Left cardiac atrium (tissue), 4 donors: ENCODE results near the gene ARL13A. TPM values are rescaled to one million over a fixed set of nuclear protein-coding genes. Genes with fewer than 3 reads are reported as not detected.
A peak's percentile ranks its signal among the peaks of the same experiment; 100 is the strongest.

Experiments
- ATAC-seq, 2 donors: fragments of 200-7000 bp; cut with Tn5 transposase; one replicate each; pipeline ENCODE4 v1.9.1; 2020; ENCODE audit warnings: mild to moderate bottlenecking in 2 of 2, moderate library complexity in 2 of 2
- DNase-seq: peaks from one replicate; pipeline ENCODE4 v3.0.0-alpha.2; 2020
- intact Hi-C, 2 donors: fragments of 100-400 bp; cut with DNase I; formaldehyde crosslinking; loops; one replicate each; pipeline versions ENCODE4 v1.14.1 to v1.15.1; 2022 to 2023
- long read RNA-seq: library from polyadenylated mRNA; unstranded; transcript quantifications from one replicate; pipeline ENCODE4 v2.0.0, GENCODE V29; 2021
- total RNA-seq, 2 donors: library from RNA; stranded (reverse); fragmentation: NEBNext Ultra II Directional; extraction: Animal tissue kit (Norgen Biotek cat#: 25700); gene quantifications; one replicate each; pipeline ENCODE4 v1.2.1, GENCODE V29; 2021
- donor health status: DM: no; HTN: yes; CAD: no.
- donor health status: DM: no; HTN: yes; CAD: no; lungs with severe emphysema.
- donor health status: DM: yes; HTN: yes; CAD: no.
- donor health status: Dilated cardiomyopathy.

The ARL13A gene
- total RNA-seq, result not detected
- long read RNA-seq, result 0 reads

GRCh38 chrX:100969408-100969807 lies at the start of gene ARL13A:
ARL13A (plus strand) TSS chrX:100969708; CDS start chrX:100973690, 3,982 bp downstream.
- ATAC-seq, result no peak
- intact Hi-C loops, result no loop called here
- DNase-seq, result no peak

GRCh38 chrX:100924375-100924774 lies 45.1 kb upstream of the ARL13A start:
- ATAC-seq, result no peak
- intact Hi-C loops, result no loop called here
- no peak for DNase-seq

GRCh38 chrX:100926453-100926852 lies 43.1 kb upstream of the ARL13A start:
- intact Hi-C loops, result no loop called here
- ATAC-seq (no peak), DNase-seq (no peak)

- intact Hi-C loops, result no loop called here
- DNase-seq (peak; percentile 25), ATAC-seq (peak in 1 of 2 donors; percentile 35)
These were observed 40.6 kb upstream of the ARL13A start, which contains the start of gene XKRX for GRCh38 chrX:100928660-100929613. XKRX (minus strand) TSS chrX:100928917; CDS start chrX:100928304, 613 bp downstream.

GRCh38 chrX:100931218-100931924 lies 38.1 kb upstream of the ARL13A start:
- intact Hi-C loops, result no loop called here
- no peak for DNase-seq
- no peak for ATAC-seq

- ATAC-seq (no peak), DNase-seq (no peak)
- intact Hi-C loops, result no loop called here
These were observed 37.6 kb upstream of the ARL13A start for GRCh38 chrX:100931925-100932285.

GRCh38 chrX:100935767-100936166 lies 33.7 kb upstream of the ARL13A start:
- no peak for DNase-seq
- no peak for ATAC-seq
- intact Hi-C loops, result no loop called here

- no peak for ATAC-seq
- intact Hi-C loops, result no loop called here
- no peak for DNase-seq
These were observed 30.2 kb upstream of the ARL13A start for GRCh38 chrX:100939333-100939732.

GRCh38 chrX:100944601-100945000 lies 24.9 kb upstream of the ARL13A start:
- ATAC-seq (no peak), DNase-seq (no peak)
- intact Hi-C loops, result no loop called here

- no peak for ATAC-seq
- no peak for DNase-seq
- intact Hi-C loops, result no loop called here
These were observed 23.1 kb upstream of the ARL13A start for GRCh38 chrX:100946299-100946927.

GRCh38 chrX:100948557-100948956 lies 21.0 kb upstream of the ARL13A start:
- intact Hi-C loops, result no loop called here
- no peak for DNase-seq
- no peak for ATAC-seq

- intact Hi-C loops, result no loop called here
- no peak for DNase-seq
These were observed 6.7 kb upstream of the ARL13A start for GRCh38 chrX:100962811-100963210.

GRCh38 chrX:100964362-100964761 lies 5.1 kb upstream of the ARL13A start:
- intact Hi-C loops, result no loop called here
- DNase-seq (no peak), ATAC-seq (no peak)

More at GRCh38 chrX:100962811-100963210, 6.7 kb upstream of the ARL13A start:
- no peak for ATAC-seq

- DNase-seq, result no peak
- ATAC-seq, result no peak
- intact Hi-C loops, result no loop called here
These were observed 428 bp downstream of the ARL13A start for GRCh38 chrX:100969936-100970335.

GRCh38 chrX:100973411-100973810 lies 3.9 kb downstream of the ARL13A start:
- intact Hi-C loops, result no loop called here
- DNase-seq (no peak), ATAC-seq (no peak)

GRCh38 chrX:100975212-100975611 lies 5.7 kb downstream of the ARL13A start:
- no peak for DNase-seq
- no peak for ATAC-seq
- intact Hi-C loops, result no loop called here

- DNase-seq (no peak), ATAC-seq (no peak)
- intact Hi-C loops, result no loop called here
These were observed 6.7 kb downstream of the ARL13A start for GRCh38 chrX:100976211-100976610.

GRCh38 chrX:100979881-100980607 lies 10.5 kb downstream of the ARL13A start:
- no peak for ATAC-seq
- intact Hi-C loops, result no loop called here
- no peak for DNase-seq
